ENCODE measurements around the gene SGSM2. TPM values are rescaled to one million over a fixed set of nuclear protein-coding genes. Genes with fewer than 3 reads are reported as not detected.

SGSM2 gene
- 100 to 1,000 TPM in 1 of 2 donors, 10 to 100 TPM in 1; 51.6 to 149 TPM for polyA plus RNA-seq

- H3K27ac ChIP-seq (ENCODE audit: low read depth in 2 of 2, low read length in 1 of 2), result peak within 1 kb of the TSS; percentile 87 to 91
- no peaks in the 10 kb centered on the region for H3K9me3 ChIP-seq (ENCODE audit: control insufficient read depth in 2 of 2, insufficient read depth in 1 of 2, low read depth in 1 of 2, low read length in 1 of 2)
- WGBS, 2 donors, result 0% methylated on average over 73 to 77 of the region's 77 CpGs
- peaks cover 3 to 6% of the 10 kb centered on the region in 2 donors for H3K4me1 ChIP-seq (ENCODE audit: control insufficient read depth in 2 of 2, insufficient read depth in 2 of 2, low read length in 1 of 2)
- H3K4me3 ChIP-seq (ENCODE audit: low read depth in 1 of 2, low read length in 2 of 2), result peak within 1 kb of the TSS; percentile 72 to 85
- H3K27me3 ChIP-seq (ENCODE audit: control insufficient read depth in 1 of 2, insufficient read depth in 2 of 2, low read length in 2 of 2), result no peaks in the 10 kb centered on the region
- H3K36me3 ChIP-seq (ENCODE audit: control insufficient read depth in 2 of 2, insufficient read depth in 2 of 2, low read length in 1 of 2), result peaks cover 6 to 7% of the 10 kb centered on the region in 2 donors
Measured at GRCh38 chr17:2336852-2337543, at the start of gene SGSM2. SGSM2 (plus strand) TSS chr17:2337501; CDS start chr17:2337689, 188 bp downstream.

GRCh38 chr17:2289878-2290478, 47.3 kb upstream of the SGSM2 start:
- 94 to 95% methylated on average over 5 of the region's 5 CpGs for WGBS, 2 donors
- peaks cover 12 to 20% of the 10 kb centered on the region in 2 donors for H3K36me3 ChIP-seq (ENCODE audit: control insufficient read depth in 2 of 2, insufficient read depth in 2 of 2, low read length in 1 of 2)
- H3K27ac ChIP-seq (ENCODE audit: low read depth in 2 of 2, low read length in 1 of 2), result no peak overlapping the region

GRCh38 chr17:2292100-2292499, 45.2 kb upstream of the SGSM2 start:
- Histone ChIP-seq H3K4me1 (ENCODE audit: control insufficient read depth in 2 of 2, insufficient read depth in 2 of 2, low read length in 1 of 2) (no peaks in the 10 kb centered on the region), H3K27ac (ENCODE audit: low read depth in 2 of 2, low read length in 1 of 2) (no peak overlapping the region), H3K9me3 (ENCODE audit: control insufficient read depth in 2 of 2, insufficient read depth in 1 of 2, low read depth in 1 of 2, low read length in 1 of 2) (no peaks in the 10 kb centered on the region), H3K36me3 (ENCODE audit: control insufficient read depth in 2 of 2, insufficient read depth in 2 of 2, low read length in 1 of 2) (peaks cover 12 to 24% of the 10 kb centered on the region in 2 donors), H3K4me3 (ENCODE audit: low read depth in 1 of 2, low read length in 2 of 2) (no peak overlapping the region), H3K27me3 (ENCODE audit: control insufficient read depth in 1 of 2, insufficient read depth in 2 of 2, low read length in 2 of 2) (no peaks in the 10 kb centered on the region)
- 87 to 88% methylated on average over 2 of the region's 2 CpGs for WGBS, 2 donors

More at GRCh38 chr17:2289878-2290478, 47.3 kb upstream of the SGSM2 start:
- Histone ChIP-seq H3K9me3 (ENCODE audit: control insufficient read depth in 2 of 2, insufficient read depth in 1 of 2, low read depth in 1 of 2, low read length in 1 of 2) (no peaks in the 10 kb centered on the region), H3K27me3 (ENCODE audit: control insufficient read depth in 1 of 2, insufficient read depth in 2 of 2, low read length in 2 of 2) (no peaks in the 10 kb centered on the region), H3K4me1 (ENCODE audit: control insufficient read depth in 2 of 2, insufficient read depth in 2 of 2, low read length in 1 of 2) (no peaks in the 10 kb centered on the region), H3K4me3 (ENCODE audit: low read depth in 1 of 2, low read length in 2 of 2) (no peak overlapping the region)

- H3K36me3 ChIP-seq (ENCODE audit: control insufficient read depth in 2 of 2, insufficient read depth in 2 of 2, low read length in 1 of 2), result peaks cover 12 to 31% of the 10 kb centered on the region in 2 donors
- 67 to 79% methylated on average over 1 of the region's 1 CpG for WGBS, 2 donors
Measured at GRCh38 chr17:2295575-2295974, 41.7 kb upstream of the SGSM2 start.

GRCh38 chr17:2297023-2297422, 40.3 kb upstream of the SGSM2 start:
- H3K4me1 ChIP-seq (ENCODE audit: control insufficient read depth in 2 of 2, insufficient read depth in 2 of 2, low read length in 1 of 2), result peaks cover 0 to 2% of the 10 kb centered on the region in 2 donors
- H3K4me3 ChIP-seq (ENCODE audit: low read depth in 1 of 2, low read length in 2 of 2), result no peak overlapping the region
- no peaks in the 10 kb centered on the region for H3K9me3 ChIP-seq (ENCODE audit: control insufficient read depth in 2 of 2, insufficient read depth in 1 of 2, low read depth in 1 of 2, low read length in 1 of 2)
- no peaks in the 10 kb centered on the region for H3K27me3 ChIP-seq (ENCODE audit: control insufficient read depth in 1 of 2, insufficient read depth in 2 of 2, low read length in 2 of 2)
- WGBS, 2 donors, result 58 to 71% methylated on average over 5 of the region's 5 CpGs
- H3K36me3 ChIP-seq (ENCODE audit: control insufficient read depth in 2 of 2, insufficient read depth in 2 of 2, low read length in 1 of 2), result peaks cover 2 to 26% of the 10 kb centered on the region in 2 donors
- no peak overlapping the region for H3K27ac ChIP-seq (ENCODE audit: low read depth in 2 of 2, low read length in 1 of 2)

More at GRCh38 chr17:2295575-2295974, 41.7 kb upstream of the SGSM2 start:
- Histone ChIP-seq H3K4me3 (ENCODE audit: low read depth in 1 of 2, low read length in 2 of 2) (no peak overlapping the region), H3K27ac (ENCODE audit: low read depth in 2 of 2, low read length in 1 of 2) (no peak overlapping the region), H3K9me3 (ENCODE audit: control insufficient read depth in 2 of 2, insufficient read depth in 1 of 2, low read depth in 1 of 2, low read length in 1 of 2) (no peaks in the 10 kb centered on the region), H3K4me1 (ENCODE audit: control insufficient read depth in 2 of 2, insufficient read depth in 2 of 2, low read length in 1 of 2) (no peaks in the 10 kb centered on the region), H3K27me3 (ENCODE audit: control insufficient read depth in 1 of 2, insufficient read depth in 2 of 2, low read length in 2 of 2) (no peaks in the 10 kb centered on the region)

GRCh38 chr17:2299136-2299535, 38.2 kb upstream of the SGSM2 start:
- Histone ChIP-seq H3K9me3 (ENCODE audit: control insufficient read depth in 2 of 2, insufficient read depth in 1 of 2, low read depth in 1 of 2, low read length in 1 of 2) (no peaks in the 10 kb centered on the region), H3K4me3 (ENCODE audit: low read depth in 1 of 2, low read length in 2 of 2) (no peak overlapping the region), H3K4me1 (ENCODE audit: control insufficient read depth in 2 of 2, insufficient read depth in 2 of 2, low read length in 1 of 2) (peaks cover 0 to 4% of the 10 kb centered on the region in 2 donors), H3K27me3 (ENCODE audit: control insufficient read depth in 1 of 2, insufficient read depth in 2 of 2, low read length in 2 of 2) (no peaks in the 10 kb centered on the region), H3K36me3 (ENCODE audit: control insufficient read depth in 2 of 2, insufficient read depth in 2 of 2, low read length in 1 of 2) (peaks cover 0 to 17% of the 10 kb centered on the region in 2 donors), H3K27ac (ENCODE audit: low read depth in 2 of 2, low read length in 1 of 2) (no peak overlapping the region)
- WGBS, 2 donors, result 93 to 96% methylated on average over 12 of the region's 12 CpGs

GRCh38 chr17:2299756-2300155, 37.5 kb upstream of the SGSM2 start:
- Histone ChIP-seq H3K4me3 (ENCODE audit: low read depth in 1 of 2, low read length in 2 of 2) (no peak overlapping the region), H3K36me3 (ENCODE audit: control insufficient read depth in 2 of 2, insufficient read depth in 2 of 2, low read length in 1 of 2) (peaks cover 0 to 15% of the 10 kb centered on the region in 2 donors), H3K9me3 (ENCODE audit: control insufficient read depth in 2 of 2, insufficient read depth in 1 of 2, low read depth in 1 of 2, low read length in 1 of 2) (no peaks in the 10 kb centered on the region), H3K27me3 (ENCODE audit: control insufficient read depth in 1 of 2, insufficient read depth in 2 of 2, low read length in 2 of 2) (no peaks in the 10 kb centered on the region), H3K27ac (ENCODE audit: low read depth in 2 of 2, low read length in 1 of 2) (no peak overlapping the region), H3K4me1 (ENCODE audit: control insufficient read depth in 2 of 2, insufficient read depth in 2 of 2, low read length in 1 of 2) (peaks cover 0 to 4% of the 10 kb centered on the region in 2 donors)
- WGBS, 2 donors, result 94 to 95% methylated on average over 22 of the region's 22 CpGs

- Histone ChIP-seq H3K4me3 (ENCODE audit: low read depth in 1 of 2, low read length in 2 of 2) (peak overlapping the region; percentile 72 to 73), H3K4me1 (ENCODE audit: control insufficient read depth in 2 of 2, insufficient read depth in 2 of 2, low read length in 1 of 2) (peaks cover 0 to 4% of the 10 kb centered on the region in 2 donors)
- WGBS, 2 donors, result 2% methylated on average over 12 of the region's 12 CpGs
Measured at GRCh38 chr17:2302778-2303203, 34.5 kb upstream of the SGSM2 start.

GRCh38 chr17:2303204-2304188, 33.8 kb upstream of the SGSM2 start, which contains the start of the genes SMG6 and SRR:
SMG6 (minus strand) TSS chr17:2303785; CDS start chr17:2303720, 65 bp downstream.
SRR (plus strand) TSS chr17:2303950; CDS start chr17:2315561, 11,611 bp downstream.
- WGBS, 2 donors, result 0 to 1% methylated on average over 34 to 108 of the region's 108 CpGs
- Histone ChIP-seq H3K4me3 (ENCODE audit: low read depth in 1 of 2, low read length in 2 of 2) (peak within 1 kb of the TSS; percentile 72 to 73), H3K36me3 (ENCODE audit: control insufficient read depth in 2 of 2, insufficient read depth in 2 of 2, low read length in 1 of 2) (peaks cover 0 to 10% of the 10 kb centered on the region in 2 donors), H3K4me1 (ENCODE audit: control insufficient read depth in 2 of 2, insufficient read depth in 2 of 2, low read length in 1 of 2) (peaks cover 0 to 4% of the 10 kb centered on the region in 2 donors), H3K9me3 (ENCODE audit: control insufficient read depth in 2 of 2, insufficient read depth in 1 of 2, low read depth in 1 of 2, low read length in 1 of 2) (no peaks in the 10 kb centered on the region), H3K27ac (ENCODE audit: low read depth in 2 of 2, low read length in 1 of 2) (peak within 1 kb of the TSS; percentile 96 to 97), H3K27me3 (ENCODE audit: control insufficient read depth in 1 of 2, insufficient read depth in 2 of 2, low read length in 2 of 2) (no peaks in the 10 kb centered on the region)

More at GRCh38 chr17:2302778-2303203, 34.5 kb upstream of the SGSM2 start:
- Histone ChIP-seq H3K27me3 (ENCODE audit: control insufficient read depth in 1 of 2, insufficient read depth in 2 of 2, low read length in 2 of 2) (no peaks in the 10 kb centered on the region), H3K9me3 (ENCODE audit: control insufficient read depth in 2 of 2, insufficient read depth in 1 of 2, low read depth in 1 of 2, low read length in 1 of 2) (no peaks in the 10 kb centered on the region), H3K27ac (ENCODE audit: low read depth in 2 of 2, low read length in 1 of 2) (peak overlapping the region; percentile 96 to 97), H3K36me3 (ENCODE audit: control insufficient read depth in 2 of 2, insufficient read depth in 2 of 2, low read length in 1 of 2) (peaks cover 0 to 10% of the 10 kb centered on the region in 2 donors)
